ENCODE measurements around the gene MUC5AC.

The MUC5AC gene

GRCh38 chr11:1121813-1122663, 35.7 kb upstream of the MUC5AC start:
- in situ Hi-C loops (cut with HindIII; ENCODE audit: low sequenced_read_pairs): no loop called here

- in situ Hi-C loops (cut with HindIII; ENCODE audit: low sequenced_read_pairs): no loop called here
These were observed 35.1 kb upstream of the MUC5AC start for GRCh38 chr11:1122664-1123002.

- in situ Hi-C loops (cut with HindIII; ENCODE audit: low sequenced_read_pairs): no loop called here
These were observed 33.8 kb upstream of the MUC5AC start for GRCh38 chr11:1123970-1124369.

GRCh38 chr11:1125803-1126202, 31.9 kb upstream of the MUC5AC start:
- in situ Hi-C loops (cut with HindIII; ENCODE audit: low sequenced_read_pairs): loop anchor here (25.0 kb wide), 1 partner anchor 111 kb away; no protein-coding TSS in a partner anchor

GRCh38 chr11:1126491-1126926, 31.2 kb upstream of the MUC5AC start:
- in situ Hi-C loops (cut with HindIII; ENCODE audit: low sequenced_read_pairs): loop anchor here (25.0 kb wide), 1 partner anchor 111 kb away; no protein-coding TSS in a partner anchor

- in situ Hi-C loops (cut with HindIII; ENCODE audit: low sequenced_read_pairs): loop anchor here (25.0 kb wide), 1 partner anchor 110 kb away; no protein-coding TSS in a partner anchor
These were observed 30.7 kb upstream of the MUC5AC start for GRCh38 chr11:1126935-1127663.

GRCh38 chr11:1127664-1128162, 30.0 kb upstream of the MUC5AC start:
- in situ Hi-C loops (cut with HindIII; ENCODE audit: low sequenced_read_pairs): loop anchor here (25.0 kb wide), 1 partner anchor 110 kb away; no protein-coding TSS in a partner anchor

GRCh38 chr11:1128311-1129142, 29.2 kb upstream of the MUC5AC start:
- in situ Hi-C loops (cut with HindIII; ENCODE audit: low sequenced_read_pairs): loop anchor here (25.0 kb wide), 1 partner anchor 109 kb away; no protein-coding TSS in a partner anchor

GRCh38 chr11:1129143-1129610, 28.6 kb upstream of the MUC5AC start:
- in situ Hi-C loops (cut with HindIII; ENCODE audit: low sequenced_read_pairs): loop anchor here (25.0 kb wide), 1 partner anchor 108 kb away; no protein-coding TSS in a partner anchor

- in situ Hi-C loops (cut with HindIII; ENCODE audit: low sequenced_read_pairs): loop anchor here (25.0 kb wide), 1 partner anchor 108 kb away; no protein-coding TSS in a partner anchor
These were observed 28.1 kb upstream of the MUC5AC start for GRCh38 chr11:1129611-1130160.

GRCh38 chr11:1130276-1131032, 27.3 kb upstream of the MUC5AC start:
- in situ Hi-C loops (cut with HindIII; ENCODE audit: low sequenced_read_pairs): loop anchor here (25.0 kb wide), 1 partner anchor 107 kb away; no protein-coding TSS in a partner anchor

GRCh38 chr11:1131033-1131911, 26.5 kb upstream of the MUC5AC start:
- in situ Hi-C loops (cut with HindIII; ENCODE audit: low sequenced_read_pairs): loop anchor here (25.0 kb wide), 1 partner anchor 106 kb away; no protein-coding TSS in a partner anchor

- in situ Hi-C loops (cut with HindIII; ENCODE audit: low sequenced_read_pairs): loop anchor here (25.0 kb wide), 1 partner anchor 102 kb away; no protein-coding TSS in a partner anchor
These were observed 22.8 kb upstream of the MUC5AC start for GRCh38 chr11:1134848-1135445.

GRCh38 chr11:1138097-1138496, 19.7 kb upstream of the MUC5AC start:
- in situ Hi-C loops (cut with HindIII; ENCODE audit: low sequenced_read_pairs): loop anchor here (25.0 kb wide), 1 partner anchor 99 kb away; no protein-coding TSS in a partner anchor

- in situ Hi-C loops (cut with HindIII; ENCODE audit: low sequenced_read_pairs): loop anchor here (25.0 kb wide), 1 partner anchor 98 kb away; no protein-coding TSS in a partner anchor
These were observed 18.2 kb upstream of the MUC5AC start for GRCh38 chr11:1139441-1140083.

GRCh38 chr11:1140642-1141490, 16.9 kb upstream of the MUC5AC start:
- in situ Hi-C loops (cut with HindIII; ENCODE audit: low sequenced_read_pairs): loop anchor here (25.0 kb wide), 1 partner anchor 96 kb away; no protein-coding TSS in a partner anchor

All from DLD1 (cell line).